HT-29 (cell line): ENCODE data around the gene GYPC. TPM values are rescaled to one million over a fixed set of nuclear protein-coding genes. Genes with fewer than 3 reads are reported as not detected.
A peak's percentile ranks its signal among the peaks of the same experiment; 100 is the strongest.
"Not testable (repeated sequence)": the region's sequence is repeated elsewhere in the genome, so short reads cannot be mapped to it uniquely, and the experiment has no call there.

ENCODE experiments used
- DNase-seq: peaks from one replicate; pipeline ENCODE4 v3.0.0-alpha.2; 2015; ENCODE audit warnings: low spot score
- total RNA-seq: library from RNA; depleted of rRNA; stranded (reverse); fragments of >200 nt; shearing (Covaris generic); gene quantifications from 2 replicates; pipeline ENCODE4 v1.2.3, GENCODE V29; 2014; rRNA removed

Gene GYPC, protein sequence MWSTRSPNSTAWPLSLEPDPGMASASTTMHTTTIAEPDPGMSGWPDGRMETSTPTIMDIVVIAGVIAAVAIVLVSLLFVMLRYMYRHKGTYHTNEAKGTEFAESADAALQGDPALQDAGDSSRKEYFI
- not detected in 2 replicates for total RNA-seq

GRCh38 chr2:126655500-126656430 lies at the start of gene GYPC:
Gene GYPC, plus strand, starts transcription at chr2:126656158. Its CDS starts 106 bp downstream, at chr2:126656264.
- DNase-seq: no peak

- no peak for DNase-seq
Measured at GRCh38 chr2:126614524-126615227, 41.3 kb upstream of the GYPC start.

- no peak for DNase-seq
Measured at GRCh38 chr2:126616606-126617069, 39.3 kb upstream of the GYPC start.

DNA sequence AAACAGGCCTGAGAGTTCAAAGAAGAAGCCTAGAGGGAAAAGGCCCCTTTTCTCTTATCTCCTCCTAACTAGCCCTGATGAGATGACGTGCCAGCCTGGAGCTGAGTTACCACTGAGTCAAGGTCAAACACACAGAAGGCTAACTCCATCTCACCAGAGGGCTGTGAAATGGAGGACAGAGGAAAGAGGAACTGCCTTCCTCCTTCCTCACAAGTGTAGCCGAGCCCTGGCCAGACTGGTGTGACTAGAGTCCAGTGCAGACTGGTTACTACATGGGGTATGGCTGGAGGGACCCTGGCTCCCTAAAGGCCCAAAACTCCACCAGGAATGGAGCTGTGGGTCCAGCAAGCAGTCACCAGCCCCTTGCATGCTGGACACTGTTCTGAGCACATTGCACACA lies 35.7 kb upstream of the GYPC start:
- no peak for DNase-seq

DNA sequence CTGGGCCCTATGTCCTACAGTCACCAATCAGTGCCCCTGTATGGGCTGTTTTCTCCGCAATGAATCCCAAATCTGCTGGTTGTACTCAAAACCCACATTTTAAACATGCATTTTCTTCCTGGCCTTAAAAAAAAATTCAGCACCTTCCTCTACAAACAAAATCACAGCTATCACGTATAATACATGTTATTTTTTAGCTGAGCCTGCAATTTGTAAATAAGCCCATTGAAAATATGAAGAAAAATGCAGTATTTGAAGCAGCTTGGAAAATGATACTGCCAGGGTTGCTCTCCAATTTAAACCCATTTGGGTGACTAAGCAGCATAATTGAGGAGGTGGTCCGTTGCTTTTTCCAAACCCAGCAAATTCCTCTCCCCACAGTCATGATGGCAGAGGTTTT lies 33.0 kb upstream of the GYPC start:
- no peak for DNase-seq

DNA sequence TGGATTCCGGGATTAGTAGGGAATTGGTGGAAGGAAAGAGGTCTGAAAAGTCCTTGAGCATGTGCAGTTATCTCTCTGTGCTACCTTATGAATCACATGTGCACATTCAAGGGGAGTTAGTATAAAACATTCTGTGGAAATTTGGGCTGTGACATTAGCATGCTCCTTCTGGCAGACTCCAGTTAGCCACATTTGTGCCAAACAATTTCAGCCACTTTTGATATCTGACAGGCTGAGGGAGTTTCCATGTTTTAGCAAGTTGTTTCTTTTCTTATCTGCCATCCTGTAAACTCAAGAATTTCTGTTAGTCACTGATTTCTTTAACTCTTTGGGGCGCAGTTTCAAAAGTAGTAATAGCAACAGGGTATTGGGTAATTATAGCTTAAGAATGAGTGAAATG lies 28.3 kb upstream of the GYPC start:
- no peak for DNase-seq

- peak; percentile 42 for DNase-seq
Measured at GRCh38 chr2:126634273-126634861, 21.6 kb upstream of the GYPC start.

DNA sequence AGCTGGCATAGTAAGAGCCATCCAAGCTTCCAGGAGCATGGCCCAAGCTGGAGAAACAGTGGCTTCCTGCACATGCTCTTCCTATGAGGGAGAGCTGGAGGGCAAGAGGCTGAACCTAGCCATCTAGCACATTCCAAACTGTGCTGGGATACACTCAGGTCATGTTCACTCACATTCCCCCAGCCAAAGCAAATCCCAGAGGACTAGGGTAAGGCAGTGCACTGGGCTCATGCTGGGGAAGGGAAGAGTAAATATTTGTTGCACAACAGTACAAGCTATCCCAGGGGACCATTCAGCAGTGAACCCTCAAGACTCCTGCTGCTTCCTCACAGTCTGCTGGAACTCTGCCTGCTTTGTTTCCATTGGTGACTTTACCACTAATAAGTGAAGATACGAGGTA lies 20.7 kb upstream of the GYPC start:
- DNase-seq: no peak

- DNase-seq: no peak
Measured at GRCh38 chr2:126635736-126636135, 20.2 kb upstream of the GYPC start.

GRCh38 chr2:126637386-126637785 lies 18.6 kb upstream of the GYPC start:
- DNase-seq: no peak

DNA sequence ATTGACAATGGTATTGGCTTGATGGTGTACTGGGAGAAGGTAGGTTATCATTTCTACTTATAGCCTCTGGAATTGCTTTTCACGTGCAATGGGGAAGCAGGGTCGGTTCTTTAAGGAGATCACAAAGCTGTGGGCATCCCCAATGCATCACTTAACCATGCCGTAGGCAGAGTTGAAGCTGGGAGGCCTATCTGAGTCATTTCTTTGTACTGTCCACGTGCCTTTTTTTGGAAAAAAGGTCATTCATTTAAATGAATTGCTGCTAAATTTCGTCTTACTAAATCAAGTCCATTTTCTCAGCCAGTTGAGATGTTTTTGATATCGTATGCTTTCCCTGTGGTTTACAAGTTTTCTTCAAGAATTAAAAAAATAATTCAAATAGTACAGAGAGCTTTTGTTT lies 17.2 kb upstream of the GYPC start:
- no peak for DNase-seq

DNA sequence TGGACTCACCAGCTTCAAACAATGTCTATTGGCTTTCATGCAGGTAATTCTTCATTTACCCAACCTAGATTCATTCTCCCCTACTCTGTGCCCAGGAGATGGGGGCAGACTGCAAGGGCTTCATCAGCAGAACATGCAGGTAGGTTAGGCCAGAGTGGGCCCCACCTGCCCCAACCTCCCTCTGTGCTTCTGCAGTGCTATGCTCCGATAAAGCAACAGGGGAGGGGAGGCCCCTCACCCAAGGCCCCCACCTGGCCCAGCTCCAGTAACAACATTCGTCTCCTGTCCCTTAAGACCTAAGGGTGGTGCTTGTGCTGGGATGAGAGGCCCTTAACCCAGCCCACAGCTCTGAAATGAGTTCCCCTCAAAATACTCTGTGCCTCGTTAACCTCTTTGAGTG lies 16.7 kb upstream of the GYPC start:
- no peak for DNase-seq

GRCh38 chr2:126641294-126641693 lies 14.7 kb upstream of the GYPC start:
- DNase-seq: not testable (repeated sequence)

DNA sequence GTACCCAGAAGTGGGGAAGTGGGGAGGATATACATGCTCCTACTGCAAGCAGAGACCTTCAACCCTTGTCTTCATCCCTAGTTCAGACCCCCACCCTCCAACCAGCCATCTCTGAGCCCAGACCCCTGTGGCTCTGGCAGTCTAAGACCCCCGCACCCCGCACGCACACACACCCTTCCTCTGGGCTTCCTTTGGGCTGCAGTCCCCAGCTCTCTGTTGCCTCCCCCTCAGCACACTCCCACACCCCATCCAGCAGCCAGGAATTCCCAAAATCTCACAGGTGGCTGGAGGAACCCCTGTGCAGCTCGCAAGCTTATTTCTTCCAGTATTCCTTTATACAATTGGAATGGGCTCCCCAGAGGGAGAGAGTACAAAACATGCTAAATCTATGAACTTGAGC lies 13.9 kb upstream of the GYPC start:
- no peak for DNase-seq

GRCh38 chr2:126643431-126643830 lies 12.5 kb upstream of the GYPC start:
- DNase-seq: no peak

DNA sequence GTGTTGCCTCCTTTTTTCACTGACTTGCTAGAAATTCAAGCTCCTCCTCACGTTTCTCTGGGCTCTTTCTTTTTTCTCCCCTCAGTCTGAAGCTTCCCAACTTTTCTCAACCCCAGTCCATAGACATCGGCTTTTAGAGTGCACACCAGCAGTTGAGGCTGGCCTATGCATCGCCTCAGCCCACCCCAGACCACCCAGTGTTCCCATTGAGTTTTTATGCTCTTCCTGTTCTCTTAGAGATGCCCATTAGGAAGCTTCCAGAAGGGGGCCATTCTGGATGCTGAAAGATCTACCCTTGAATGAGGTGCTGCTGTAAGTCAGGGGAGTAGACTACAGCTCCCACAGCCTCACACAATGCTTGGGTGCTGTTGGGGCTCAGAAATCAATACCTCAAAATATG lies 12.0 kb upstream of the GYPC start:
- no peak for DNase-seq

DNA sequence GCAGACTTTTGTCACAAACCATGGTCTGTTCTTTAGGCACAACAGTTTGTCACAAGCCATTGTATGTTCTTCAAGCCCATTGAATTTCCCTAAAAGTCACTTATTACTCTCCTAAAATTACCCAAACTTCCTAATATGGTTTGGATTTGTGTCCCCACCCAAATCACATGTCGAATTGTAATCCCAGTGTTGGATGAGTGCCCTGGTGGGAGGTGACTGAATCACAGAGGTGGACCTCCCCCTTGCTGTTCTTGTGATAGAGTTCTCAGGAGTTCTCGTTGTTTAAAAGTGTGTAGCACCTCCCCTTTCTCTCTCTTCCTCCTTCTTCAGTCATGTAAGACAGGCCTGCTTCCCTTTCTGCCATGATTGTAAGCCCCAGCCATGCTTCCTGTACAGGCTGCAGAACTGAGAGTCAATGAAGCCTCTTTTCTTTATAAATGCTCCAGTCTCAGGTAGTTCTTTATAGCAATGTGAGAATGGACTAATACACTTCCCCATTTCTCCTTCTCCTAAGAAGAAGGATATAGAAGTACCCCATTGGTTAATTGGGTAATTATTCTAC lies 11.2 kb upstream of the GYPC start:
- DNase-seq: no peak

DNA sequence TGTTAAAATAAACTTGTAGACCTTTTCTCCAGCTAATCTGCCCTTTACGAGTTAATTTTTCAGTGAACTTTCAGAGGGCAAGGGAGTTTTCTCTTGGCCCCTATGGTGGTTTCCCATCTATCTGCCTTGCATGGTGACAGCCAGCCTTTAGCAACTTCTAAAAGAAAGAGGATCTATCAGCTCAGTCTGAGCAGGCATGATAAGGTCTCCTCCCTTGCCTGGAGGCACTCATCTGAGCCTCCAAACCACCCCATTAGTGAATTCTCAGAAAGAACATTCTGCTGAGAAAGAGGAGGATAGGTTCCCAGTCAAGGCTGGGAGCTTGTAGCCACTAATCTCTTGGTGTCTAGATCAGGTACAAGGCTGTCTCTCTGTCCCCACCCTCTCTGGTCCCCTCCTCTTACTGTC lies 10.7 kb upstream of the GYPC start:
- no peak for DNase-seq

GRCh38 chr2:126646026-126646425 lies 9.9 kb upstream of the GYPC start:
- no peak for DNase-seq

- not testable (repeated sequence) for DNase-seq
Measured at GRCh38 chr2:126647714-126648344, 8.1 kb upstream of the GYPC start.

GRCh38 chr2:126648345-126648786 lies 7.6 kb upstream of the GYPC start:
- not testable (repeated sequence) for DNase-seq
